Small intestine (tissue), 7 donors: ENCODE results near the gene RFX3. TPM values are rescaled to one million over a fixed set of nuclear protein-coding genes. Genes with fewer than 3 reads are reported as not detected.

Experiments used
- DNase-seq, 2 donors: peaks; one replicate each; pipeline versions ENCODE4 v3.0.0 to v3.0.0-alpha.2; 2013
- FAIRE-seq: peaks from 2 replicates; lab custom pipeline; 2012; peaks lifted over from hg19 to GRCh38; lab: Jason Lieb, UNC
- H3K27ac ChIP-seq, 3 donors: one replicate each; pipeline ENCODE4 v1.5.1; 2013; ENCODE audit warnings: low read length in 2 of 3, mild to moderate bottlenecking in 2 of 3, control low read depth in 1 of 3, inconsistent platforms in 1 of 3, low read depth in 1 of 3, moderate library complexity in 1 of 3
- H3K27me3 ChIP-seq, 3 donors: one replicate each; pipeline ENCODE4 v1.6.1; 2013; ENCODE audit warnings: low read length in 3 of 3, inconsistent platforms in 1 of 3; ENCODE audit not compliant: control insufficient read depth in 3 of 3, insufficient read depth in 3 of 3
- H3K36me3 ChIP-seq, 3 donors: one replicate each; pipeline ENCODE4 v1.6.1; 2013; ENCODE audit warnings: low read length in 3 of 3, inconsistent platforms in 1 of 3, low read depth in 1 of 3, mild to moderate bottlenecking in 1 of 3, moderate library complexity in 1 of 3; ENCODE audit not compliant: control insufficient read depth in 3 of 3, insufficient read depth in 2 of 3
- H3K4me1 ChIP-seq, 3 donors: one replicate each; pipeline ENCODE4 v1.6.1; 2013; ENCODE audit warnings: low read length in 2 of 3, inconsistent platforms in 1 of 3, low read depth in 1 of 3, mild to moderate bottlenecking in 1 of 3, moderate library complexity in 1 of 3; ENCODE audit not compliant: control insufficient read depth in 3 of 3, insufficient read depth in 2 of 3
- H3K4me3 ChIP-seq, 3 donors: one replicate each; pipeline ENCODE4 v1.5.1; 2013; ENCODE audit warnings: low read length in 3 of 3, control low read depth in 1 of 3, inconsistent platforms in 1 of 3, low read depth in 1 of 3, mild to moderate bottlenecking in 1 of 3, moderate library complexity in 1 of 3
- H3K9me3 ChIP-seq, 2 donors: one replicate each; pipeline ENCODE4 v1.6.1; 2013; ENCODE audit warnings: low read depth in 1 of 2, low read length in 1 of 2; ENCODE audit not compliant: control insufficient read depth in 2 of 2, insufficient read depth in 1 of 2
- WGBS, 3 donors: extraction: QIAGEN DNeasy Blood & Tissue Kit; methylation state at CpG; one replicate each; pipeline ENCODE4 v1.1.7; 2013; 5-methylcytosine and 5-hydroxymethylcytosine counted together
- polyA plus RNA-seq, 4 donors: library from polyadenylated mRNA; stranded (reverse) in 3 of 4; unstranded in 1 of 4; fragments of 200-250 nt in 3 of 4; fragments of 120-200 nt in 1 of 4; gene quantifications; one replicate each; pipeline versions ENCODE4 v1.2.1 to v1.2.3, GENCODE V29; 2013
- donor health status: healthy with polysubstance abuse.
- donor health status: control.
- donor health status: control.
- donor health status: Bipolar disorder and iron deficiency.
- donor health status: healthy.

The RFX3 gene
- polyA plus RNA-seq, 4 donors, result 0.27 to 8.1 (median 1.3) TPM

- H3K36me3 ChIP-seq, result peaks cover 0 to 2% (median 2%) of the 10 kb centered on the region in 3 donors
- no peaks in the 10 kb centered on the region for H3K9me3 ChIP-seq
- no peak for FAIRE-seq
- H3K27ac ChIP-seq, result no peak overlapping the region
- no peak for DNase-seq
- WGBS, 3 donors, result 70 to 95% (median 94%) methylated on average over 2 of the region's 2 CpGs
- H3K27me3 ChIP-seq, result no peaks in the 10 kb centered on the region
- H3K4me3 ChIP-seq, result no peak overlapping the region
- H3K4me1 ChIP-seq, result no peaks in the 10 kb centered on the region
Observed at GRCh38 chr9:3251309-3251708, 274.5 kb downstream of the RFX3 start.

- no peak overlapping the region for H3K27ac ChIP-seq
- DNase-seq (no peak), FAIRE-seq (no peak)
- 83 to 89% (median 84%) methylated on average over 4 of the region's 4 CpGs for WGBS, 3 donors
- H3K9me3 ChIP-seq, result no peaks in the 10 kb centered on the region
- H3K36me3 ChIP-seq, result peaks cover 0 to 2% (median 2%) of the 10 kb centered on the region in 3 donors
- no peaks in the 10 kb centered on the region for H3K4me1 ChIP-seq
- no peak overlapping the region for H3K4me3 ChIP-seq
- H3K27me3 ChIP-seq, result no peaks in the 10 kb centered on the region
Observed at GRCh38 chr9:3250741-3251140, 275.1 kb downstream of the RFX3 start.

GRCh38 chr9:3247211-3247610, 278.6 kb downstream of the RFX3 start:
- WGBS, 3 donors, result 93 to 99% (median 94%) methylated on average over 3 of the region's 3 CpGs
- Histone ChIP-seq H3K9me3 (no peaks in the 10 kb centered on the region), H3K36me3 (peaks cover 0 to 2% (median 0%) of the 10 kb centered on the region in 3 donors), H3K4me3 (no peak overlapping the region), H3K4me1 (no peaks in the 10 kb centered on the region), H3K27ac (no peak overlapping the region), H3K27me3 (no peaks in the 10 kb centered on the region)
- FAIRE-seq, result no peak
- no peak for DNase-seq

GRCh38 chr9:3246241-3246640, 279.6 kb downstream of the RFX3 start:
- Histone ChIP-seq H3K4me3 (no peak overlapping the region), H3K4me1 (no peaks in the 10 kb centered on the region), H3K9me3 (no peaks in the 10 kb centered on the region), H3K27ac (no peak overlapping the region), H3K27me3 (no peaks in the 10 kb centered on the region), H3K36me3 (no peaks in the 10 kb centered on the region)
- no peak for FAIRE-seq
- WGBS, 3 donors, result 92 to 94% (median 94%) methylated on average over 3 of the region's 3 CpGs
- DNase-seq, result no peak

GRCh38 chr9:3244963-3245653, 280.7 kb downstream of the RFX3 start:
- no peaks in the 10 kb centered on the region for H3K4me1 ChIP-seq

GRCh38 chr9:3243683-3244082, 282.1 kb downstream of the RFX3 start:
- no peak for DNase-seq
- no peak for FAIRE-seq

More at GRCh38 chr9:3244963-3245653, 280.7 kb downstream of the RFX3 start:
- FAIRE-seq (no peak), DNase-seq (no peak)
- 79 to 87% (median 85%) methylated on average over 5 of the region's 5 CpGs for WGBS, 3 donors
- H3K4me3 ChIP-seq, result no peak overlapping the region
- no peaks in the 10 kb centered on the region for H3K36me3 ChIP-seq
- H3K27ac ChIP-seq, result no peak overlapping the region
- H3K9me3 ChIP-seq, result no peaks in the 10 kb centered on the region
- H3K27me3 ChIP-seq, result no peaks in the 10 kb centered on the region

GRCh38 chr9:3241290-3241689, 284.5 kb downstream of the RFX3 start:
- Histone ChIP-seq H3K27ac (no peak overlapping the region), H3K27me3 (no peaks in the 10 kb centered on the region), H3K9me3 (no peaks in the 10 kb centered on the region), H3K4me3 (no peak overlapping the region), H3K4me1 (no peaks in the 10 kb centered on the region), H3K36me3 (peaks cover 0 to 4% (median 0%) of the 10 kb centered on the region in 3 donors)
- 74 to 87% (median 83%) methylated on average over 3 of the region's 3 CpGs for WGBS, 3 donors
- DNase-seq (no peak), FAIRE-seq (no peak)

More at GRCh38 chr9:3243683-3244082, 282.1 kb downstream of the RFX3 start:
- H3K9me3 ChIP-seq, result no peaks in the 10 kb centered on the region
- H3K4me1 ChIP-seq, result no peaks in the 10 kb centered on the region
- H3K27me3 ChIP-seq, result no peaks in the 10 kb centered on the region
- 92 to 93% (median 92%) methylated on average over 4 of the region's 4 CpGs for WGBS, 3 donors
- peaks cover 0 to 2% (median 0%) of the 10 kb centered on the region in 3 donors for H3K36me3 ChIP-seq
- H3K27ac ChIP-seq, result no peak overlapping the region
- H3K4me3 ChIP-seq, result no peak overlapping the region

- H3K27me3 ChIP-seq, result no peaks in the 10 kb centered on the region
- H3K4me1 ChIP-seq, result no peaks in the 10 kb centered on the region
- no peak for FAIRE-seq
- H3K4me3 ChIP-seq, result no peak overlapping the region
- H3K27ac ChIP-seq, result no peak overlapping the region
- H3K36me3 ChIP-seq, result peaks cover 0 to 5% (median 0%) of the 10 kb centered on the region in 3 donors
- no peaks in the 10 kb centered on the region for H3K9me3 ChIP-seq
- WGBS, 3 donors, result 39 to 49% (median 42%) methylated on average over 3 of the region's 3 CpGs
- DNase-seq, result peak; percentile 54 to 65
Observed at GRCh38 chr9:3240656-3241268, 285.0 kb downstream of the RFX3 start.
